Measurements from ENCODE around the gene TRIM26.
"Not testable (repeated sequence)": the region's sequence is repeated elsewhere in the genome, so short reads cannot be mapped to it uniquely, and the experiment has no call there.

The TRIM26 gene

DNA sequence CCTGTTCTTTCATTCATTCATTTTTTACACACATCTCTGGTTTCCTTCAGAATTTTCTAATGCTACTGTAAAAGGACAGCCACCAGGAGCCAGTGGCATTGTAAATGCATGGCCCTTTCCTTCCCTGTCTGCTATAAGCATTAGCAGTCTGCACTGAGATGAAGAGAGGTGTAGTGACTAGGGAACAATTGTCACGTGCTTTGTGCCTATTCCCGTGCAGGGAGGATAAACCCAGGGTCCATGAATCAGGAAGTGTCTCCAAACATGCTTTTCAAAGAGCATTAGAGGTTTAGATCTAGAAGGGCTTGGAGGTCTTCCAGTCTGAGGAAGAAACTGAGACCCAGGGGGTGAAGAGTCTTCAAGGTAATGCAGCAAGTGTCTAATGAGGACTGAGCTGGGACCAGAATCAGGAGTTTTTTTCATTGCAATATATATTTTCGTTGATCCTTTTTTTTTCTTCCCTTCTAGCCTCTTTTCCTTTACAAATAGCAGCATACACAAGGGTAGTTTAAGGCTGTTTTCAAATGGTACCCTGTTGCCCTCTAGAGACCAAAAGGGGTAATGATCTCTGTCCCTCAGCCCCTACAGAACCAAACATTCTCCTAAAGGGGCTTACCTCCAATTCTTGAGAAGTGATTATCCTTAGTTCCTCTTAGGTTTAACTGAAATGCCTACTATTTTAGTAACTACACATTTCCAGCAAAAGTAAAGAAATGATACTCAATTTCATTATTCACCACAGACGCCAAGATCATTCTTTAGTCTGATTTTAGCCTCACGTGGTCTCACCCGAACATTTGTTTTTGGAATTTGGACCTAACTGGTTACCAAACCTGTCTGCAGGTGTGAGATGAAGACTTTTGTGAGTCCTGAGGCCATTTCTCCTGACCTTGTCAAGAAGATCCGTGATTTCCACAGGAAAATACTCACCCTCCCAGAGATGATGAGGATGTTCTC, 43.3 kb downstream of the TRIM26 start:
- H3K4me3 ChIP-seq (ENCODE audit: low read depth, low read length): no peak overlapping the region
- no peaks in the 10 kb centered on the region for H3K9me3 ChIP-seq
- TF ChIP-seq CTCF (IDR thresholded peaks at IDR 0.05; ENCODE audit: low read depth, low read length): peak; percentile 85
- no peaks in the 10 kb centered on the region for H3K36me3 ChIP-seq
- H3K4me1 ChIP-seq: no peaks in the 10 kb centered on the region
- no peak for DNase-seq
- H3K27me3 ChIP-seq: peaks cover 32% of the 10 kb centered on the region

- Histone ChIP-seq H3K27me3 (peaks cover 32% of the 10 kb centered on the region), H3K4me1 (no peaks in the 10 kb centered on the region), H3K9me3 (no peaks in the 10 kb centered on the region), H3K4me3 (ENCODE audit: low read depth, low read length) (no peak overlapping the region), H3K36me3 (no peaks in the 10 kb centered on the region)
- no peak for TF ChIP-seq CTCF (IDR thresholded peaks at IDR 0.05; ENCODE audit: low read depth, low read length)
- no peak for DNase-seq
Observed at GRCh38 chr6:30168741-30169140, 44.5 kb downstream of the TRIM26 start.

GRCh38 chr6:30167101-30167500, 46.1 kb downstream of the TRIM26 start:
- Histone ChIP-seq H3K4me1 (no peaks in the 10 kb centered on the region), H3K4me3 (ENCODE audit: low read depth, low read length) (no peak overlapping the region), H3K27me3 (peaks cover 31% of the 10 kb centered on the region), H3K36me3 (no peaks in the 10 kb centered on the region), H3K9me3 (no peaks in the 10 kb centered on the region)
- DNase-seq: no peak
- TF ChIP-seq CTCF (IDR thresholded peaks at IDR 0.05; ENCODE audit: low read depth, low read length): no peak

DNA sequence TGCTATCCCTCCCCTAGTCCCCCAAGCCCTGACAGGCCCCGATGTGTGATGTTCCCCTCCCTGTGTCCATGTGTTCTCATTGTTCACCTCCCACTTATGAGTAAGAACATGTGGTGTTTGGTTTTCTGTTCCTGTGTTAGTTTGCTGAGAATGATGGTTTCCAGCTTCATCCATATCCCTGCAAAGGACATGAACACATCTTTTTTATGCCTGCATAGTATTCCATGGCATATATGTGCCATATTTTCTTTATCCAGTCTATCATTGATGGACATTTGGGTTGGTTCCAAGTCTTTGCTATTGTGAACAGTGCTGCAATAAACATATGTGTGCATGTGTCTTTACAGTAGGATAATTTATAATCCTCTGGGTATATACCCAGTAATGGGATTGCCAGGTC, 48.0 kb downstream of the TRIM26 start:
- not testable (repeated sequence) for DNase-seq

DNA sequence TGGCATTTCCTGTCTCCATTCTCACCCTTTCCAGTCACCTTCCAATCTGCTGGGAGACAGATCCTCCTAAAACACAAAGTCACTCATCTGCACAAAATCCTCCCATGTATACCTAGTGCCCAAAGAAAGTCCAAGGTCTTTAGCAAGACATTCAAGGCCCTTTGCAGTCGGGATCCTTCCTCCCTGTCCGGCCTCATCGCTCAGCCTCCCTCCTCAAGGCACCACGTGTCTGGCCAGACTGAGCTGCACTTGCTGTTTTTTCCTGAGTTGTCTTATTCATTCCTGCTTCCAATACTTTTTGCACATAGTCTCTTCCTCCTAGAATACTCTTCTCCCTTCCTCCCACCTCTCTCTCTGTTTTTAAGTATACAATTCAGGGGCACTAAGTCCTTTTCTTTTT, 48.5 kb downstream of the TRIM26 start:
- no peak overlapping the region for H3K4me3 ChIP-seq (ENCODE audit: low read depth, low read length)
- H3K27me3 ChIP-seq: peaks cover 18% of the 10 kb centered on the region
- no peak for TF ChIP-seq CTCF (IDR thresholded peaks at IDR 0.05; ENCODE audit: low read depth, low read length)
- H3K9me3 ChIP-seq: no peaks in the 10 kb centered on the region
- H3K4me1 ChIP-seq: no peaks in the 10 kb centered on the region
- no peaks in the 10 kb centered on the region for H3K36me3 ChIP-seq
- no peak for DNase-seq

More for the DNA sequence above, 48.0 kb downstream of the TRIM26 start:
- not testable (repeated sequence) for H3K9me3 ChIP-seq; H3K4me1 ChIP-seq; H3K4me3 ChIP-seq (ENCODE audit: low read depth, low read length); H3K36me3 ChIP-seq
- H3K27me3 ChIP-seq: peaks cover 18% of the 10 kb centered on the region

- H3K4me3 ChIP-seq (ENCODE audit: low read depth, low read length): no peak overlapping the region
- peaks cover 19% of the 10 kb centered on the region for H3K27me3 ChIP-seq
- H3K4me1 ChIP-seq: no peaks in the 10 kb centered on the region
- H3K36me3 ChIP-seq: no peaks in the 10 kb centered on the region
- DNase-seq: no peak
- H3K9me3 ChIP-seq: no peaks in the 10 kb centered on the region
- no peak for TF ChIP-seq CTCF (IDR thresholded peaks at IDR 0.05; ENCODE audit: low read depth, low read length)
Observed at GRCh38 chr6:30163918-30164654, 49.1 kb downstream of the TRIM26 start.
